DOHH2 (cell line): Measurements from ENCODE around the gene PTPA.

Experiments used
- H3F3A ChIP-seq: fragments of 200-600 bp; sonication (generic), shearing (Covaris generic); 2 replicates; pipeline ENCODE4 v1.6.0; 2016; ENCODE audit warnings: antibody characterized with exemption, mild to moderate bottlenecking; ENCODE audit not compliant: control insufficient read depth, insufficient read depth
- H3K27ac ChIP-seq: fragments of 200-600 bp; sonication (generic); 2 replicates; pipeline ENCODE4 v1.5.1; 2014; ENCODE audit warnings: low read depth, mild to moderate bottlenecking, low read length, moderate library complexity
- H3K27me3 ChIP-seq: fragments of 200-600 bp; sonication (generic); 2 replicates; pipeline ENCODE4 v1.6.1; 2014; ENCODE audit warnings: mild to moderate bottlenecking, low read length, mixed read lengths; ENCODE audit not compliant: control insufficient read depth
- H3K36me3 ChIP-seq: fragments of 200-600 bp; sonication (generic); 2 replicates; pipeline ENCODE4 v1.6.1; 2014; ENCODE audit warnings: mild to moderate bottlenecking, low read length, moderate library complexity, mixed read lengths; ENCODE audit not compliant: control insufficient read depth
- H3K4me1 ChIP-seq: fragments of 200-600 bp; sonication (generic); 2 replicates; pipeline ENCODE4 v1.6.1; 2014; ENCODE audit warnings: mild to moderate bottlenecking, low read length, mixed read lengths; ENCODE audit not compliant: control insufficient read depth
- H3K4me2 ChIP-seq: fragments of 200-600 bp; sonication (generic); 2 replicates; pipeline ENCODE4 v1.6.0; 2014; ENCODE audit warnings: mild to moderate bottlenecking, low read length, moderate library complexity
- H3K4me3 ChIP-seq: fragments of 200-600 bp; sonication (generic); 2 replicates; pipeline ENCODE4 v1.5.1; 2014; ENCODE audit warnings: mild to moderate bottlenecking, low read length, mixed read lengths
- H3K79me2 ChIP-seq: fragments of 200-600 bp; sonication (generic); 2 replicates; pipeline ENCODE4 v1.6.1; 2014; ENCODE audit warnings: mild to moderate bottlenecking, low read length, mixed read lengths; ENCODE audit not compliant: control insufficient read depth
- H3K9me2 ChIP-seq: fragments of 200-600 bp; sonication (generic); replicated peaks from 2 replicates; pipeline ENCODE4 v1.6.1; 2014; ENCODE audit warnings: mild to moderate bottlenecking, low read length, mixed read lengths; ENCODE audit not compliant: control insufficient read depth
- H3K9me3 ChIP-seq: fragments of 200-600 bp; sonication (generic); 2 replicates; pipeline ENCODE4 v1.6.1; 2014; ENCODE audit warnings: antibody characterized with exemption, low read length, mixed read lengths; ENCODE audit not compliant: control insufficient read depth, insufficient read depth
- H4K20me1 ChIP-seq: fragments of 200-600 bp; sonication (generic); 2 replicates; pipeline ENCODE4 v1.6.0; 2014; ENCODE audit warnings: low read depth, mild to moderate bottlenecking, antibody characterized with exemption, low read length, moderate library complexity; ENCODE audit not compliant: control insufficient read depth, insufficient read depth
- EZH2phosphoT487 ChIP-seq: fragments of 200-600 bp; sonication (generic); IDR thresholded peaks from 2 replicates; pipeline ENCODE4 v1.6.1; 2017; ENCODE audit warnings: borderline replicate concordance, mild to moderate bottlenecking, antibody characterized with exemption, low read length, moderate library complexity, mixed read lengths
- TF ChIP-seq, protein P1 (sequence below): fragments of 200-600 bp; sonication (generic); IDR thresholded peaks from one replicate; pipeline ENCODE4 v1.5.1; 2014; ENCODE audit warnings: antibody characterized with exemption, mild to moderate bottlenecking, low read depth, low read length; ENCODE audit not compliant: poor library complexity, severe bottlenecking

The PTPA gene

DNA sequence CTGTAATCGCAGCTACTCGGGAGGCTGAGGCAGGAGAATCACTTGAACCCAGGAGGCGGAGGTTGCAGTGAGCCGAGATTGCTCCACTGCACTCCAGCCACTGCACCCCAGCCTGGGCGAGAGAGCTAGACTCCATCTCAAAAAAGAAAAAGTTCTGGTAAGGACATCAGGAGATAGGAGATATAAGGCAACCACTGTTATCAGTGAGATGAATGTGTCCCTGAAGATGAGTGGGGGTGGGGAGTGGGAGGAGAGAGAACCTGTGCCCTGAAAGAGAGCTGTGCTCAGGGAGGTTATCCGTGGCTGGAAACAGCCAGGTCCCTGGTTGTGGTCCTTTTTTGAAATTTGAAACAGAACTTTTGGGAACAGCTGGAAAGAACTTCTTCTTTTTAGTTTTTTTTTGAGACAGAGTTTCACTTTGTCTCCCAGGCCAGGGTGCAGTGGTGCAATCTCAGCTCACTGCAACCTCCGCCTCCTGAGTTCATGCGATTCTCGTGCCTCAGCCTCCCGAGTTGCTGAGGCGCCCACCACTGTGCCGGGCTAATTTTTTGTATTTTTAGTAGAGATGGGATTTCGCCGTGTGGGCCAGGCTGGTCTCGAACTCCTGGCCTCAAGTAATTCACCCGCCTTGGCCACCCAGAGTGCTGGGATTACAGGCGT lies 2.6 kb downstream of the PTPA start:
- TF ChIP-seq, protein P1, sequence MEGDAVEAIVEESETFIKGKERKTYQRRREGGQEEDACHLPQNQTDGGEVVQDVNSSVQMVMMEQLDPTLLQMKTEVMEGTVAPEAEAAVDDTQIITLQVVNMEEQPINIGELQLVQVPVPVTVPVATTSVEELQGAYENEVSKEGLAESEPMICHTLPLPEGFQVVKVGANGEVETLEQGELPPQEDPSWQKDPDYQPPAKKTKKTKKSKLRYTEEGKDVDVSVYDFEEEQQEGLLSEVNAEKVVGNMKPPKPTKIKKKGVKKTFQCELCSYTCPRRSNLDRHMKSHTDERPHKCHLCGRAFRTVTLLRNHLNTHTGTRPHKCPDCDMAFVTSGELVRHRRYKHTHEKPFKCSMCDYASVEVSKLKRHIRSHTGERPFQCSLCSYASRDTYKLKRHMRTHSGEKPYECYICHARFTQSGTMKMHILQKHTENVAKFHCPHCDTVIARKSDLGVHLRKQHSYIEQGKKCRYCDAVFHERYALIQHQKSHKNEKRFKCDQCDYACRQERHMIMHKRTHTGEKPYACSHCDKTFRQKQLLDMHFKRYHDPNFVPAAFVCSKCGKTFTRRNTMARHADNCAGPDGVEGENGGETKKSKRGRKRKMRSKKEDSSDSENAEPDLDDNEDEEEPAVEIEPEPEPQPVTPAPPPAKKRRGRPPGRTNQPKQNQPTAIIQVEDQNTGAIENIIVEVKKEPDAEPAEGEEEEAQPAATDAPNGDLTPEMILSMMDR: no peak
- no peak for TF ChIP-seq EZH2phosphoT487
- Histone ChIP-seq H3K27ac (no peak overlapping the region), H3K9me3 (no peaks in the 10 kb centered on the region), H4K20me1 (no peaks in the 10 kb centered on the region; the same call in 1 of the 2 replicates), H3K79me2 (peaks cover 67% of the 10 kb centered on the region), H3K27me3 (peaks cover 2% of the 10 kb centered on the region; the same call in 1 of the 2 replicates), H3K9me2 (no peaks in the 10 kb centered on the region), H3K36me3 (no peaks in the 10 kb centered on the region), H3K4me2 (peak overlapping the region; percentile 32), H3F3A (peaks cover 5% of the 10 kb centered on the region), H3K4me3 (0 out of 2 replicates have a peak overlapping the region, but pooled peaks have one; percentile 13), H3K4me1 (peaks cover 25% of the 10 kb centered on the region)

DNA sequence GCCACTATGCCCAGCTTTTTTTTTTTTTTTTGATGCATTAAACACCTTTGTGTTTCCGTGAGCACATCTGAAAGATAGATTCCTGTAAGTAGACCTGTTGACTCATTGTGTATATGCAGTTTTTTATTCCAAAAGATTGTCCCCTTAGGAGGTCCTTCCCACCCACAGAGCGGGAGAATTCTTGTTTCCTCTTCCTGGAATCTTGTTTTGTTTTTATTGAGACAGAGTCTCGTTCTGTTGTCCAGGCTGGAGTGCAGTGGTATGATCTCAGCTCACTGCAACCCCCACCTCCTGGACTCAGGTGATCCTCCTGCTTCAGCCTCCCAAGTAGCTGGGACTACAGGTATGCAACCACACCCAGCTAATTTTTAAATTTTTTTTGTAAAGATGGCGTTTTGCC lies 7.6 kb downstream of the PTPA start:
- H3K9me2 ChIP-seq: no peaks in the 10 kb centered on the region
- TF ChIP-seq, protein P1: no peak
- no peak for TF ChIP-seq EZH2phosphoT487
- no peak overlapping the region for H3K4me3 ChIP-seq
- no peak overlapping the region for H3K27ac ChIP-seq
- no peaks in the 10 kb centered on the region for H3K27me3 ChIP-seq
- H4K20me1 ChIP-seq: no peaks in the 10 kb centered on the region; the same call in 1 of the 2 replicates
- peaks cover 55% of the 10 kb centered on the region for H3K79me2 ChIP-seq
- H3K36me3 ChIP-seq: peaks cover 24% of the 10 kb centered on the region
- H3K4me2 ChIP-seq: no peak overlapping the region
- H3K9me3 ChIP-seq: no peaks in the 10 kb centered on the region
- peaks cover 4% of the 10 kb centered on the region for H3K4me1 ChIP-seq
- H3F3A ChIP-seq: peaks cover 4% of the 10 kb centered on the region; the same call in 1 of the 2 replicates

DNA sequence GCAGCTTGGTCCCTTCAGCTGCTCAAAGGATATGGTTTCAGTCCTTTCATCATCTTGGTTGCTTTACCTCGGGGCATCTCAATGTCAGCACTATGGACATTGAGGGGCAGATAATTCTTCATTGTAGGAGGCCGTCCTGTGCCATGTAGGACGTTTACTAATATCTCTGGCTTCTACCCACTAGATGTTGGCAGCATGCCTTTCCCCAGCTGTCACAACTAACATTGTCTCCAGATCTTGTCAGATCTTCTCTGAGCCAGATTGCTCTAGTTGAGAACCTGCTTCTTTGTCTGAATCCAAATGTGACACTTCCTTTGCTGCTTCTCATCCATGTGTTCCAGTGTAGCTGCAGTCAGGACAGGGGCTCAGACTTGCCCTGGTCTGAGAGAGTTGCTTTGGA lies 10.3 kb downstream of the PTPA start:
- no peaks in the 10 kb centered on the region for H3K4me1 ChIP-seq
- TF ChIP-seq, protein P1: no peak
- no peak for TF ChIP-seq EZH2phosphoT487

More for the DNA sequence above, 10.3 kb downstream of the PTPA start:
- Histone ChIP-seq H3F3A (no peaks in the 10 kb centered on the region), H3K9me2 (no peaks in the 10 kb centered on the region), H3K9me3 (no peaks in the 10 kb centered on the region), H3K27me3 (no peaks in the 10 kb centered on the region), H3K4me3 (no peak overlapping the region), H3K79me2 (peaks cover 32% of the 10 kb centered on the region), H3K27ac (no peak overlapping the region), H4K20me1 (no peaks in the 10 kb centered on the region), H3K4me2 (no peak overlapping the region), H3K36me3 (peaks cover 30% of the 10 kb centered on the region)
